ENCODE results near the gene MAP2K7.

DNA sequence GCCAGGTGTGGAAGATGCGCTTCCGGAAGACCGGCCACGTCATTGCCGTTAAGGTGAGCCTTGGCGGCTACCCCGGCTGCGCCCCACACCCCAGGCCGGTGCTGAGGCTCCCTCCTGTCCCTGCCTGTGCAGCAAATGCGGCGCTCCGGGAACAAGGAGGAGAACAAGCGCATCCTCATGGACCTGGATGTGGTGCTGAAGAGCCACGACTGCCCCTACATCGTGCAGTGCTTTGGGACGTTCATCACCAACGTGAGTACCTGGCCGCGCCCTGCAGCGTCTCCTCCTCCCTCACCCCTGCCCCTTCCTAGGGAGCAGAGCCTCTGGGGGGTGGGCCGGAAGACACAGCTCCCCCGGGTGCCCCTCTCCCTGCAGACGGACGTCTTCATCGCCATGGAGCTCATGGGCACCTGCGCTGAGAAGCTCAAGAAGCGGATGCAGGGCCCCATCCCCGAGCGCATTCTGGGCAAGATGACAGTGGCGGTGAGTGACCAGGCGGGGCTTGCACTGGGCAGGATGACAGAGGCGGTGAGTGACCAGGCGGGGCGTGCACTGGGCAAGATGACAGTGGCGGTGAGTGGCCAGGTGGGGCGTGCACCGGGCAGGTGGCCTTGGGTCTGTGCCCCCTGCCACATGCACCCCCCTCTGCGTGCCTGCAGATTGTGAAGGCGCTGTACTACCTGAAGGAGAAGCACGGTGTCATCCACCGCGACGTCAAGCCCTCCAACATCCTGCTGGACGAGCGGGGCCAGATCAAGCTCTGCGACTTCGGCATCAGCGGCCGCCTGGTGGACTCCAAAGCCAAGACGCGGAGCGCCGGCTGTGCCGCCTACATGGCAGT is 6.9 kb downstream of the MAP2K7 start:
- no peak for TF ChIP-seq CTCF (IDR thresholded peaks at IDR 0.05)
- TF ChIP-seq POLR2A (IDR thresholded peaks at IDR 0.05): no peak
